Retina (tissue), 1 donor: Measurements from ENCODE around the gene IL6.
"Not testable (repeated sequence)": the region's sequence is repeated elsewhere in the genome, so short reads cannot be mapped to it uniquely, and the experiment has no call there.

Source experiments
- DNase-seq: peaks from one replicate; pipeline ENCODE4 v3.0.0-alpha.2; 2016

Gene IL6

DNA sequence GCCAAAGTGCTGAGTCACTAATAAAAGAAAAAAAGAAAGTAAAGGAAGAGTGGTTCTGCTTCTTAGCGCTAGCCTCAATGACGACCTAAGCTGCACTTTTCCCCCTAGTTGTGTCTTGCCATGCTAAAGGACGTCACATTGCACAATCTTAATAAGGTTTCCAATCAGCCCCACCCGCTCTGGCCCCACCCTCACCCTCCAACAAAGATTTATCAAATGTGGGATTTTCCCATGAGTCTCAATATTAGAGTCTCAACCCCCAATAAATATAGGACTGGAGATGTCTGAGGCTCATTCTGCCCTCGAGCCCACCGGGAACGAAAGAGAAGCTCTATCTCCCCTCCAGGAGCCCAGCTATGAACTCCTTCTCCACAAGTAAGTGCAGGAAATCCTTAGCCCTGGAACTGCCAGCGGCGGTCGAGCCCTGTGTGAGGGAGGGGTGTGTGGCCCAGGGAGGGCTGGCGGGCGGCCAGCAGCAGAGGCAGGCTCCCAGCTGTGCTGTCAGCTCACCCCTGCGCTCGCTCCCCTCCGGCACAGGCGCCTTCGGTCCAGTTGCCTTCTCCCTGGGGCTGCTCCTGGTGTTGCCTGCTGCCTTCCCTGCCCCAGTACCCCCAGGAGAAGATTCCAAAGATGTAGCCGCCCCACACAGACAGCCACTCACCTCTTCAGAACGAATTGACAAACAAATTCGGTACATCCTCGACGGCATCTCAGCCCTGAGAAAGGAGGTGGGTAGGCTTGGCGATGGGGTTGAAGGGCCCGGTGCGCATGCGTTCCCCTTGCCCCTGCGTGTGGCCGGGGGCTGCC is at the start of gene IL6:
Gene IL6, plus strand, starts transcription at position 294 of the 807 bp plus-strand sequence. Its CDS starts 63 bp downstream, at position 357.
- DNase-seq = peak; percentile 44

DNA sequence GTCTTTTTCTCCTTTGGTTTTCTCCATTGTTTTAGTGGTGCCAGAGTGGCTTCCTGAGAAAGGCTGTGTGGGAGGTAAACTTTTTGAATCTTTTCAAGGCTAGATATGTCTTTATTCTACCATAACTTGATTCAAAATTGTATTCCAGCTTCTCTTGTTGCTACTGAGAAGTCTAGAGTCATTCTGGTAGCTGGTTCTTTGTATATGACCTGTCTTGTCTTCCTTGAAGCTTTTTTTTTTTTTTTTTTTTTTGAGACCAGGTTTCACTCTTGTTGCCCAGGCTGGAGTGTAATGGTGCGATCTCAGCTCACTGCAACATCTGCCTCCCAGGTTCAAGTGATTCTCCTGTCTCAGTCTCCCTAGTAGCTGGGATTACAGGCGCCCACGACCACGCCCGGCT is 49.7 kb upstream of the IL6 start:
- DNase-seq = not testable (repeated sequence)

DNA sequence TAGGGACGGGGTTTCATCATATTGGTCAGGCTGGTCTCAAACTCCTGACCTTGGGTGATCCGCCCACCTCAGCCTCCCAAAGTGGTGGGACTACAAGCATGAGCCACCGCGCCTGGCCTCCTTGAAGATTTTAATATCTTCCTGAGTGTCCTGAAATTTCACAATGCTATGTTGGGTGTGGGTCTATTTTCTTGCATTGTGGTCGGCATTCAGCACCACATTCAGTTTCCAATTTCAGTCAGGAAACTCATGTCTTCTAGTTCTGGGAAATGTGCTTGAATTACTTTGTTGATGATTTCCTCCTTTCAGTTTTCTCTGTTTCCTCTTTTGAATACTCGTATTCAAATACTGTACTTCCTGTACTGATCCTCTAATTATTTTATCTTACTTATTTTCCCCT is 49.3 kb upstream of the IL6 start:
- DNase-seq = no peak

DNA sequence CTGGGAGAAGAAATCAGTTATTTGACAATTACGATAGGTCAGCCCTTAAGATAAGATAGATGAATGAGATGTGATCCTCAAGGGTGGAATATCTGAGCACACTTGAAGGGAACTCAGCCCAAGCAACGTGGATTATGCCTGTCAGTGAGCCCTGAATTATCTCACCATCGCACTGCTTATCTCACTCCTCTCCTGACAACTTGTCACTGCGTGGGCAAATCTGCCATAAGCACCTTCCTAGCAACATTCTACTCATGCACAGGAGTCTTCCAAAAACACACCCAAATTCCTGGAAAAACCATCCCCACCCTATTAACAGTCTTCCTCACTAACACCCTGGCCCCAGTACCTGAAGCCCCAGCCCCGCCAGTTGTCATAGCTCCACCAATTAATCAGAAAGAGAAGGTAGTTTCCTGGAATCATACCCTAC is 46.5 kb upstream of the IL6 start:
- DNase-seq = no peak

DNA sequence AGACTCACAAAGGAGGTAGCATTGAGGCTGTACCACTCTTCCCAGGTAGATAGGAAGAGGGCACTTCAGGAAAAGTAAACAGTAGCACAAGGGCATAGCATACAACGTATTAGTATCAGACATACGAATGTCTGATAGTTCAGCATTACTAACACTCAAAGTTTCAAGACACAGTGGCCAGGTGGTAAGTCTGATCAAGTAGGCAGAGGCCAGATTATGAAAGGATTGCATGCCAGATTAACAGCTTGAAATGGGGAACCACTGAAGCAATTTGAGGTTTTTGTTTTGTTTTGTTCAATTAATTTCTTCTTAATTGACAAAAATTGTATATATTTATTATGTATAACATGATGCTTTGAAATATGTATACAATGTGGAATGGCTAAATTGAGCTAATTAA is 45.7 kb upstream of the IL6 start:
- DNase-seq = no peak

DNA sequence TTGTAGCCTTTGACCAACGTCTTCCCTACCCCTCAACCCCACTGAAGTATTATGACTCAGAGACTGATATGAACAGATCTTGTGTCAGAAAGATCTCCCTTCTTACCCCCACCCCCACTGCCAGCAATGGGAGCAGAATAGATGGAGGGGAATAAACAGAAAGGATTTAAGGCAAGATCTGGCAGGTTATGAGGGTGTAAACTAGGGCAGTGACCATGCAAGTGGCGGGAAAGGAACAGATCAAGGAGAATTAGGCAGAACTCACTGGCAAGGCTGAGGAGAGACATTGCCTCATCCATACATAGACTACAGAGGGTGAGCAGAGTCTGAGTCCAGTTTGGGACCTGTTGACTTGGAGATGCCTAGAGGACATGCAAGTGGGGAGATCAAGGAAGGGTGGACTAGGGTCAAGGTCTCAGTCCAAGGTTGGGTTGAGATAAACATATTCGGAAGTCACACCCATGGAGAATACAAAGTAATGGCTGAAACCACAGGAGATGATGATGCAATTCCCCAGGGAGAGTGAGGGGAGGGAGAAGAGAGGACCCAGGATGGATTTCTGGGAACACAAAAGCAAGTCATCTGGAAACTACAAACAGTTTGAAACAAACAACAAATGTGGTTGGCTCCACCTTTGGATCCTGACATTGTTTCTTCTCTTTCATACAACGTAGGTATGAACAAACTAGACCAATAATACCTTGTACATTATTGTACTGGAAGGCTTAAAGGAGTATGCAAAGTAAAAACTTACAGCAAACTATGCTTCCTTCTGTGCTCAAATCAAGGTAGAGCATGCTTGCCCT is 44.9 kb upstream of the IL6 start:
- no peak for DNase-seq

DNA sequence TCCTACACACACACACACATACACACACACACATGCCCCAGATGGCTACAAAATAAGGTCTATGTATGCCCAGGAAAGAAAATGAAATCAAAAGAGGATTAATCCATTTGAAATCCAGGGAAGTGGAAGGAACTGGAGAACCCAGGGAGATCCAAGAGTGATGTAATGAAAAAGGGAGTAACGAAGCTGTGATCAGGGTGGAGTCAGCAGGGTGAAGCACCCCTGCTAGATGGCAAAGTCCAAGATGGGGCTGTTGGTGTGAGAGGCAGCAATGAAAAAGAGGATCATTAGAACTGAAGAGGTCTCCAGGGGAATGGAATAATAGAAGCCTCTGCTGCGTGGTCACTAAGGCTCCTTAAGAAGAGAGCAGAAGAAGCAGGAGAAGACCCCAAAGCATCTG is 43.6 kb upstream of the IL6 start:
- no peak for DNase-seq

DNA sequence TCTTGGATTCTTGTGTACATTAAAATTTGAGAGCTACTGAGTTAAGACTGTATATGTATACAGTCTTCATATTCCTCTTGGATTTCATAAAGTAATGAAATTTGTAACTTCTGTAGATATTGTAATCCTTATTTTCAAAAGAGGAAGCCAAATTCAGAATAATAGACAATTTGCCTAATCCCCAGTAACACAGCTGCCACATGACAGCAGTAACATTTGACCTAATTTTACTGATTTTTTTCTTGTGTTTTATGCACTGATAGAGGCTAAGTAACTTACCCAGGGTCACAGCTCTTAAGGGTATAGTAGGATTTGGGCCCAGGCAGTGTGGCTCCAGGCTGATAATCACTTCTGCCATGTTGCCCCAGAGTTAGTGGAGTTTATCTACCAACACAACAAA is 40.4 kb upstream of the IL6 start:
- DNase-seq = no peak

DNA sequence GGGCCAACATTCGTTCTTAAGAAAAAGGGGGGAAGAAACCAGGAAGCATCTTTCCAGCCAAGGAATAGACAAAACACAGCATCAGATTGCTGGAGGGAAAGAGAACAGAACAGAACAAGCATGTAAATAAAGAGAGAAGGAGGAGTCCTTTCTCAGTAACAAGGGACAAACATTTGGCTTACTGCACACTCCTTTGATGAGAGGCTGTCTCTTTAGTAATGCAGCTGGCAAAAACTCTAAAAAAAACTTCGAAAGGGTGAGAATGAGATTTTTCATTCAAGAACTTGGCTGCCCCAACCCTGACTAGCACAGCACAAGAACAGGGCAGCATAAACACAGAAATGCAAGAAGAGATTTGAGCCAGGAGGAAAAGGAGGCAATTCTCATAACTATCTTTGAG is 38.9 kb upstream of the IL6 start:
- no peak for DNase-seq

DNA sequence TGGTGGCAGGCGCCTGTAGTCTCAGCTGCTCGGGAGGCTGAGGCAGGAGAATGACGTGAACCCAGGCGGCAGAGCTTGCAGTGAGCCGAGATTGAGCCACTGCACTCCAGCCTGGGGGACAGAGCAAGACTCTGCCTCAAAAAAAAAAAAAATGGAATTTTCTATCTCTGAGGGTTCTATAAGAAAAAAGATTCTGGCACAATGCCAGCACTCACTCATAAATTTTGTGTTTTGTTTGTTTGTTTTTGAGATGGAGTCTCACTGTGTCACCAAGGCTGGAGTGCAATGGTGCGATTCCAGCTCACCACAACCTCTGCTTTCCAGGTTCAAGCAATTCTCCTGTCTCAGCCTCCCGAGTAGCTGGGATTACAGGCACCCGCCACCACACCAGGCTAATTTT is 38.1 kb upstream of the IL6 start:
- DNase-seq = not testable (repeated sequence)

DNA sequence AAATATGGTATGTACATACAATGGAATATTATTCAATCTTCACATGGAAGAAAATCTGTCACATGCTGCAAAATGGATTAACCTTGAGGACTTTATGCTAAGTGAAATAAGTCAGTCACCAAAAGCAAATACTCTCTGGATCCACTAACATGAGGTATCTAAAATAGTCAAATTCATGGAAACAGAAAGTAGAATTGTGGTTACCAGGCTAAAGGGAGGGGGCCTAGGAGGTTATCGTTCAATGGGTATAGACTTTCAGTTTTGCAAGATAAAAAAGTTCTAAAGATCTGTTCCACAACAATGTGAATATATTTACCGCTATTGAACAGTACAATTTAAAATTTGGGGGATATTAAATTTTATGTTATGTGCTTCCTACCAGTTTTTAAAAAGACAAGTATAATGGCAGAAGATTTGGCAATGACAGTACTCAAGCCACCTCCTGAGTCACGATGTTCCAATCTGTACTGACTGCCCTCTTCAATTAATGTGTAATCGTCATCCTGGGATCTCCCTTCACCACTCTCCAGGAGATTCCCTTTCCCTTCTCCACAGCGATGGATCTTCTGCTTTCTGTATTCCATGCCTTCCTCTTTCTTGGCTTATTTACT is 32.3 kb upstream of the IL6 start:
- no peak for DNase-seq

DNA sequence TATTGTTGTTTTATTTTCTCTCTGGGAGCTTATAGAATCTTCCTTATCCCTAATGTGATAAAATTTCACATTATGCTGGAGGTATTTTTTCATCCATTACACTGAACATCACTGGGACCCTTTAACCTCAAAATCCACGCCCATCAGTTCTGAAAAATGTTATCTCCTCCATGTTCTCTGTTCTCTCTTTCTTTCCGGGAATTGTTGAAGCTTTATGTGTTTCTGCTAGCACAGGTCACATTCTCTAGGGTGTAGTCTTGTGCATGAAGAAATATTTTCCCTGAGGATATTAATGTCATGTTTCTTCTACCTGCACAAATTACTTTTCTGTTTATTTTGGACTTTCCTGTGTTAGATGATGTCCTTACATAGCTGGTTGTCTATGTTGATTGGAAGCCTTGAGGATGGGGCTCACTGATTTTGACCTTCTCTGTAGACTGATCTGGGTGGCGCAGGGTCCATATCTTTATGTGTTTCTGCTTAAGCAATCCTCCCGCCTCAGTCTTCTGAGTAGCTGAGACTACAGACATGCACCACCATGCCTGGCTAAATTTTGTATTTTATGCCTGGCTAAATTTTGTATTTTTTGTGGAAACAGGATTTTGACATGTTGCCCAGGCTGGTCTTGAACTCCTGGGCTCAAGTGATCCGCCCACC is 31.4 kb upstream of the IL6 start:
- DNase-seq = no peak

DNA sequence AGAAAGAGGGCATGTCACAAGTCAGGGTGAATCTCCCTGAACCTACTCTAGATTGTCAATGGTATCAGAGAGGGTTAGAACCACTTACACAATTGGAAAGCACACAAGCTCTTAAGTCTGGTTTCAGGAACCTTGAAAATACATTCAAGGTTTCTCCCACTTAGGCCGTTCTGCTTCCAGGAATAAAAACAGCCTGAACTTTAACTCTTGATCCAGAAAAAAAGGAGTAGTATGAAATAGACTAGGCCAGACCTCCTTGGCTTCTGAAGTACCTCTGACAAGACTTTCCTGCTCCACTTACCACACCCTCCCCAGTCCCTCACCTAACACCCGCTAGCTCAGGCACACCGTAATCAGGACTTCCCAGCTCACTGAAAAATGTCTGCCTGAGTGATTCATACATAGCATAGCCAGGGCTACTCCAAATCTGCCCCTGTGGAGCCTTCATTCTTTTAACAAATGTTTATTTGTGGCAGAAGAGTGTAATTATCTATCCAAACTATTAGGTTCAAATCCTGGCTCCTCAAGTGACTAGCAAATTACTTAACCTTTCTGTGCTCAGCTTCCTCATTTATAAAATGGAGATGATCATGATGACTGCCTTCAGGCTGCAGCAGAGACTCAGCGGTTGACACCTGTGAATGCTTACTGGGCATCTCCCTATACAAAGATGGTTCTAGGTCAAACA is 30.3 kb upstream of the IL6 start:
- DNase-seq = no peak

DNA sequence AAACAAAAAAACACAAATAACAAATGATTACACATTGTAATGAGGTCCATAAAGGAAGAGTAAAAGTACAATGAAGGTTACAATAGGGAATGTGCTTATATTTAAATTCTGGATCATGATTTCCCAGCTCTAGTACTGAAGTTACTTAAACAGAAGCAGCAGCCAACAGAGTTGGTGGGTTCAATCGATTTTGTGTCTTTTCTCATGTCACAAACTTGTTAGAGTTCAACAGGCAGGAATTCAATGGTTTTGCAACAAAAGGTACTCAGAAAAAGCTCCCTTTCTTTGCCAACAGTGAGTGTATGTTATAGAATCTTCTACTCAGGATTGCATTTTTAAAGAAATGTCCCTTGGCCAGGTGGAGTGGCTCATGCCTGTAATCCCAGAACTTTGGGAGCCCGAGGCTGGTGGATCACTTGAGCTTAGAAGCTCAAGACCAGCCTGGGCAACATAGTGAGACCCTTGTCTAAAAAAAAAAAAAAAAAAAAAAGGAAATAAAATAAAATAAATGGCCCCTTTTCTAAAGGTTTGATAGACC is 29.6 kb upstream of the IL6 start:
- DNase-seq = no peak

DNA sequence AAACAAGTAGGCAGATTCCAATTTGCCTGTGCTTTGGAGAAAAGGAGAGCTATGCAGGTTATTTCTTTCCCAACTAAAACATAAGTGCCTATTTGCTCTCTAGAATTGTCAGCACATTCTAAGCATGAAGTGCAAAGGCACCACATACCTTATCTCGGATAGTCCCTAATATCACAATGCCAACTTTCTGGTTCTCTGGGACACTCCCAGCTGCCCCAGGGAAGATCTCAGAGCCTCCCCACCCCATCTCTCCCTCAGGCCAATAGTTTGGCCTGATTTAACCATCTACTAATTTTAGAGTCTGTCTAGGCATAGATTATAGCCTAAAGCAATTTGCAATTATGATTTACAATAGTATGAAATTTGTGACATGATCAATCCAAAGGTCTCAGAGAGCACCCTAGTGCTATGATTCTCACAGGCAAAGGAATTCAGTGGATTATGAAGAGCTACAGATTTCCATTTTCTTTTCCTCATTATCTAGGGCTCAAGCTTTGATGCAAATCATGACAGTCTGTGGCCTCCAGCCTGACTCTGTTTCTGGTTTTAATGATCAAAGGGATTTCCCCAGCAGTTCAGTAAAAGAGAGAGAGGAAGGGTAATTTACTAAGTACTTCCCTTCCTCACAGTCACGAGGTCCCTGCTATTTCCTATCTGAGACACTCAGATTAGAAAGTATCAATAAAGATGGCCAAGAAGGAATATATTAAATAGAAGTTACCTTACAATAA is 29.0 kb upstream of the IL6 start:
- DNase-seq = no peak

DNA sequence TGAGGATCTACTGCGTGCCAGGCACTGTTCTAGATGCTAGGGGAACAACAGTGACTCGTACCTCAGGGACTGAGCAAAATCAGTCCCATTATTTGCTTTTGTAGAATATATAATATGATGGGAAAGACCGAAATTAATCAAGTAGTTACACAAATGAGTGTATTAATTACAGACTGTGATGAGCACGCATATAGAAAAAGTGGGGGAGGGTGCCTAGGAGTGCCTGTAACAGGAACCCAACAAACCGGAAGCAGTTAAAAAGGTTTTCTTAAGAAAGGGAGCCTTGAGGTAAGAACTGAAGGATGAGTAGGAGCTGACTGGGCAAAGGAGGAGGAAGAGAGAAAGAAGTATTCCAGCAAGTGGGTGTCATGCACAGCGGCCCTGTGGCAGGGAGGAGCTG is 28.2 kb upstream of the IL6 start:
- no peak for DNase-seq

DNA sequence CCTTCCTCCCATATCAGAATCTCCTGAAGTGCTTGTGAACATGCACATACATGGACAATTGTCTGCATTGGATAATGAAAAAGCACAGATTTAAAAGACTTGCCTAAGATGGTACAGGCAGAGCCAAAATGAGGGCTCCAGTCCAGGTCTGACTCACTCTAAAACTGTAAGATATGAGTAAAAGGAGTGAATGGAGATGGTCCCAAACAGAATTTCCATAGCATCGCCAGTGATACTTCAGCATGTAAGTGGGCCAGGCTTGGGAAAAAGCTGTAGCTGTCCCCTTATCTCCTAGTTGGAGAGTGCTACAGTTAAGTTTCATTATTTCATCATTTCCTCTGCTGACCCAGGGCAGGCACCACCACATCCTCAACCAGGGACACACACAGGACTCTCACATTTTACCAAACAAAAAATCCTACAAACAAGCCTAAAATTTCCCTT is 26.4 kb upstream of the IL6 start:
- no peak for DNase-seq

DNA sequence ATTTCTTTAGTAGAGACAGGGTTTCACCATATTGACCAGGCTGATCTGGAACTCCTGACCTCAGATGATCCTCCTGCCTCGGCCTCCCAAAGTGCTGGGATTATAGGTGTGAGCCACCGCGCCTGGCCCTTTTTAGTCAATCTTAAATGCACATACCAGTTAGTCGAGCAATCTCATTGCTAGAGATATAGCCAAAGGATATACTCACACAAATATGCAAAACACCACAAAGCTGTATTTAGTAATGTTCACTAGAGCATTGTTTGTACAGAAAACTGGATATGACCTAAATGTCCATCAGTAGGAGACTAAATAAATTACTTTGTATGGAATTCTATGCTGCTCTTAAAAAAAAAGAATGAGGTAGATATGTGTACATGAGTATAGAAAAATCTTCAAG is 24.5 kb upstream of the IL6 start:
- DNase-seq = no peak

DNA sequence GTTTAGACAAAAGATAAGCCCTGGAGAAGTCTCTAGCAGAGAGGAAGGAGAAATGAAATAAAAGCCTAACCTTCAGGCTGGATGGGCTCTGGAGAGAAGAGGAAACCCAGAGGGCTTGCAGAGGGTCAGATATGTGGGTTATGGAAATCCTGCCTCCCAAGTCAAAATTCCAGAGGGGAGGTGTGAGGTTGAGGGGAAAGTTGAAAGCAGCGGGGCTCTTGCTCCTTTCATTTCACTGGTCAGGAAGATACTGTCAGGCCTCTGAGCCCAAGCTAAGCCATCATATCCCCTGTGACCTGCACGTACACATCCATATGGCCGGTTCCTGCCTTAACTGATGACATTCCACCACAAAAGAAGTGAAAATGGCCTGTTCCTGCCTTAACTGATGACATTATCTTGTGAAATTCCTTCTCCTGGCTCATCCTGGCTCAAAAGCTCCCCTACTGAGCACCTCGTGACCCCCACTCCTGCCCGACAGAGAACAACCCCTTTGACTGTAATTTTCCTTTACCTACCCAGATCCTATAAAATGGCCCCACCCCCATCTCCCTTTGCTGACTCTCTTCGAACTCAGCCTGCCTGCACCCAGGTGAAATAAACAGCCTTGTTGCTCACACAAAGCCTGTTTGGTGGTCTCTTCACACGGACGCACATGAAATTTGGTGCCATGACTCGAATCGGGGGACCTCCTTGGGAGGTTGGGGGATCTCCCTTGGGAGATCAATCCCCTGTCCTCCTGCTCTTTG is 23.7 kb upstream of the IL6 start:
- DNase-seq = not testable (repeated sequence)

DNA sequence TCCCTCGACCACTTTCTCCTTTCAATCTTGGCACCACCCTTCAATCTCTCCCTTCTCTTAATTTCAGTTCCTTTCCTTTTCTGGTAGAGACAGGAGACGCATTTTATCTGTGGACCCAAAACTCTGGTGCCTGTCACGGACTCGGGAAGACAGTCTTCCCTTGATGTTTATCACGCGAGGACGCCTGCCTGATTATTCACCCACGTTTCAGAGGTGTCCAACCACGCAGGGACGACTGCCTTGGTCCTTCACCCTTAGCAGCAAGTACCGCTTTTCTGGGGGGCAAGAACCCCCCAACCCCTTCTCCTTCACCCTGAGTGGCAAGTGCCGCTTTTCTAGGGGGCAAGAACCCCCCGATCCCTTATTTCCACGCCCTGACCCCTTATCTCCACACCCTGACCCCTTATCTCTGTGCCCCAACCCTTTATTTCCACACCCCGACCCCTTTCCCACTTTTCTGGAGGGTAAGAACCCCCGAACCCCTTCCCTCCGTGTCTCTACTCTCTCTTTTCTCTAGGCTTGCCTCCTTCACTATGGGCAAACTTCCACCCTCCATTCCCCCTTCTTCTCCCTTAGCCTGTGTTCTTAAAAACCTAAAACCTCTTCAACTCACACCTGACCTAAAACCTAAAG is 22.9 kb upstream of the IL6 start:
- not testable (repeated sequence) for DNase-seq
